Karpas-422 (cell line): Measurements from ENCODE around the gene ULK4. TPM values are rescaled to one million over a fixed set of nuclear protein-coding genes. Genes with fewer than 3 reads are reported as not detected.

ENCODE experiments used
- DNase-seq: peaks from one replicate; pipeline ENCODE4 v3.0.0-alpha.2; 2015
- H2AFZ ChIP-seq: fragments of 200-600 bp; sonication (generic); 2 replicates; pipeline ENCODE4 v1.6.1; 2014; ENCODE audit warnings: antibody characterized with exemption, low read length, mixed read lengths
- H3K27ac ChIP-seq: fragments of 200-600 bp; sonication (generic); 2 replicates; pipeline ENCODE4 v1.5.1; 2014; ENCODE audit warnings: mild to moderate bottlenecking, low read length, moderate library complexity
- H3K27me3 ChIP-seq: fragments of 200-600 bp; sonication (generic); 2 replicates; pipeline ENCODE4 v1.6.1; 2014; ENCODE audit warnings: low read length, mixed read lengths
- H3K36me3 ChIP-seq: fragments of 200-600 bp; sonication (generic); 2 replicates; pipeline ENCODE4 v1.6.1; 2014; ENCODE audit warnings: low read length, mixed read lengths; ENCODE audit not compliant: insufficient read depth
- H3K4me1 ChIP-seq: fragments of 200-600 bp; sonication (generic); 2 replicates; pipeline ENCODE4 v1.6.1; 2014; ENCODE audit warnings: mild to moderate bottlenecking, low read length, mixed read lengths
- H3K4me2 ChIP-seq: fragments of 200-600 bp; sonication (generic); 2 replicates; pipeline ENCODE4 v1.6.1; 2014; ENCODE audit warnings: low read length, low read depth, mild to moderate bottlenecking; ENCODE audit not compliant: poor library complexity, severe bottlenecking
- H3K4me3 ChIP-seq: fragments of 200-600 bp; sonication (generic); 2 replicates; pipeline ENCODE4 v1.5.1; 2014; ENCODE audit warnings: mild to moderate bottlenecking, antibody characterized with exemption, low read length, mixed read lengths
- H3K79me2 ChIP-seq: fragments of 200-600 bp; sonication (generic); 2 replicates; pipeline ENCODE4 v1.6.1; 2014; ENCODE audit warnings: mild to moderate bottlenecking, low read length, mixed read lengths
- H3K9ac ChIP-seq: fragments of 200-600 bp; sonication (generic); 2 replicates; pipeline ENCODE4 v1.6.0; 2014; ENCODE audit warnings: low read length
- H3K9me2 ChIP-seq: fragments of 200-600 bp; sonication (generic), shearing (Covaris generic); replicated peaks from 2 replicates; pipeline ENCODE4 v1.6.0; 2014; ENCODE audit warnings: mild to moderate bottlenecking, low read length, moderate library complexity; ENCODE audit not compliant: insufficient read depth
- H3K9me3 ChIP-seq: fragments of 300-700, 200-600 bp; sonication (generic); 2 replicates; pipeline ENCODE4 v1.6.1; 2014; ENCODE audit warnings: low read length, mixed read lengths
- H4K20me1 ChIP-seq: fragments of 200-600 bp; sonication (generic); 2 replicates; pipeline ENCODE4 v1.6.1; 2014; ENCODE audit warnings: mild to moderate bottlenecking, antibody characterized with exemption, low read length, low read depth; ENCODE audit not compliant: insufficient read depth
- total RNA-seq: library from RNA; depleted of rRNA; stranded (reverse); fragments of >200 nt; shearing (Covaris generic); gene quantifications from 2 replicates; pipeline ENCODE4 v1.2.3, GENCODE V29; 2014; ENCODE audit warnings: low replicate concordance

The ULK4 gene
- total RNA-seq, 1 experiment from 2014 or later = 8.8 TPM

DNA sequence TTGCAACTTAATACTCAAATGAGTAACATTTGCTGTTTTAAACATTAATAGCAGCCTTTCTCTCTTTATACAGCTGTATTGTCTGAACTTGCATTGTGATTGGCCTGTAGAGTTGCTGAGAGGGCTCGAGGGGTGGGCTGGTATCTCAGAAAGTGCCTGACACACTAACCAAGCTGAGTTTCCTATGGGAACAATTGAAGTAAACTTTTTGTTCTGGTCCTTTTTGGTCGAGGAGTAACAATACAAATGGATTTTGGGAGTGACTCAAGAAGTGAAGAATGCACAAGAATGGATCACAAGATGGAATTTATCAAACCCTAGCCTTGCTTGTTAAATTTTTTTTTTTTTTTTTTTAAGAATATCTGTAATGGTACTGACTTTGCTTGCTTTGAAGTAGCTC lies 722.3 kb downstream of the ULK4 start:
- Histone ChIP-seq H3K27ac (no peak overlapping the region), H3K9ac (no peak overlapping the region), H3K4me3 (no peak overlapping the region), H3K36me3 (peaks cover 64% of the 10 kb centered on the region), H3K27me3 (no peaks in the 10 kb centered on the region), H3K4me1 (no peaks in the 10 kb centered on the region), H3K9me3 (no peaks in the 10 kb centered on the region), H2AFZ (no peak overlapping the region), H3K79me2 (no peaks in the 10 kb centered on the region), H4K20me1 (no peaks in the 10 kb centered on the region), H3K4me2 (no peak overlapping the region), H3K9me2 (no peaks in the 10 kb centered on the region)
- no peak for DNase-seq

DNA sequence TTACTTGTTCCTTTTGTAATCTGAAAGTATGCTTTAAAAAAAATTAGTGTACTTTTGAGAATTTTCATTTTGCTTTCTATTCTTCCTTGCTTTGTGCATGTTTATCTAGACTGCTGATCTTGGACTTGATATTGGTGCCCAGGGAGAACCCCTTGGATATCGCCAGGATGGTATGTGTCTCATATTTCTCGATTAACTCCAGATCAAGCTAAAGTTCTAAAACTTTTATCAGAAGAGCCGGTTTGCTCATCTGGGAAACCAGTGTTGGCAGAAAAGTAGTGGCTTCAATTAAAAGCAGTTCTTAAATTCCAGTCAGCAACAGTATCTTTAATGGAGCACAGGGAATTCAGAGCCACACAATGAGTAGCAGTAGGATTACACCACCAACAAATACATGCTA lies 724.0 kb downstream of the ULK4 start:
- Histone ChIP-seq H3K27me3 (no peaks in the 10 kb centered on the region), H3K36me3 (peaks cover 79% of the 10 kb centered on the region), H4K20me1 (peaks cover 3% of the 10 kb centered on the region; the same call in 1 of the 2 replicates), H3K9me3 (no peaks in the 10 kb centered on the region), H3K9ac (no peak overlapping the region), H2AFZ (no peak overlapping the region), H3K4me1 (no peaks in the 10 kb centered on the region), H3K79me2 (no peaks in the 10 kb centered on the region), H3K4me2 (no peak overlapping the region), H3K27ac (no peak overlapping the region), H3K4me3 (no peak overlapping the region), H3K9me2 (no peaks in the 10 kb centered on the region)
- DNase-seq = no peak

- Histone ChIP-seq H3K27me3 (no peaks in the 10 kb centered on the region), H3K4me2 (no peak overlapping the region), H3K36me3 (peaks cover 92% of the 10 kb centered on the region), H4K20me1 (peaks cover 3% of the 10 kb centered on the region; the same call in 1 of the 2 replicates), H3K27ac (no peak overlapping the region), H3K4me3 (no peak overlapping the region), H3K9me3 (no peaks in the 10 kb centered on the region), H2AFZ (no peak overlapping the region), H3K79me2 (0 out of 2 replicates have a peak, but pooled peaks cover 3% of the 10 kb centered on the region), H3K9me2 (no peaks in the 10 kb centered on the region), H3K9ac (no peak overlapping the region), H3K4me1 (no peaks in the 10 kb centered on the region)
- DNase-seq = no peak
Observed at GRCh38 chr3:41236228-41236627, 725.7 kb downstream of the ULK4 start.

DNA sequence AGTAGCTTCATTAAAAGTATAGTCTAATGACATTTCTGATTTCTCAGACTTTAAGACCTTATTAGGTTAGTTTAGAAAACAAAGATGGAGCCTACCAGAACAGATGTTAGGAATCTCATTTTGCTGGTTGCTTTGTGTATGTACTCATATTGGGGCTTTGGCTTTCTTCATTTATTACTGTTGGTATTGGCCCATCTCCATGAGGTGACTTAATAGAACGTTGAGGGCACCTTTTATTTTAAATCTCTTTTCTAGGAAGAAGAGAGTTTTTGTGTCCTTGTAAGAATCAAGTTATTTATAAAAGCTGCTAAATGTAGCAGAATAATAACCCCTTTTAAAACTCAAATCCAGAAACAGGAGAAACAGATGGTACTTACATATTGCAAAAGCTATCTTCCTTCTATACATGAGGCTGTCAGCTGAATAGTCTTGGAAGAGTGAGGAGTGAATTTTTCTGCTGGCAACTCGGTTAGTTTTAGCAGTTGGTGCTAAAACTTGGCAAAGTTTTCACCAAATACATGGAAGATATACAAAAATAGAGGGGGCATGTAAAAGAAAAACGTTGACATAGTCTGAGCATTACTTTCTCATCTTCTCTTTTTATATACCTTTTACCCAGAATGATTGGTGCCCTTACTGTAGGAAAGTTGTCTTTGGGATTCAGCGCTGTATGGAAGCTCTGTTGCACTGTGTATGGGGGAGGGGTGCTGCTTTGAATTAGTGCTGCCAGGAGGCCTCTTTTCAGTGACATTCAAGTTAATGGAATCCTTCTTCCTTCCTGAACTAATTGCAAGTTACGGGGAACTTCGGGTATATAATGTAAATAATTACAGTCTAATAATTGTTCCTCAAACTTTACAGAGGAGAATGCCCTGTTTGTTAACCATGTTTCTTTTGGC lies 726.8 kb downstream of the ULK4 start:
- no peaks in the 10 kb centered on the region for H3K9me3 ChIP-seq
- H3K79me2 ChIP-seq = peaks cover 10% of the 10 kb centered on the region
- no peak overlapping the region for H3K4me3 ChIP-seq
- H3K9me2 ChIP-seq = no peaks in the 10 kb centered on the region
- H2AFZ ChIP-seq = no peak overlapping the region
- H3K9ac ChIP-seq = no peak overlapping the region
- no peak overlapping the region for H3K27ac ChIP-seq
- H4K20me1 ChIP-seq = peaks cover 8% of the 10 kb centered on the region
- H3K36me3 ChIP-seq = peaks cover 90% of the 10 kb centered on the region
- no peaks in the 10 kb centered on the region for H3K27me3 ChIP-seq
- no peak overlapping the region for H3K4me2 ChIP-seq
- DNase-seq = no peak
- no peaks in the 10 kb centered on the region for H3K4me1 ChIP-seq

- peaks cover 37% of the 10 kb centered on the region; the same call in 1 of the 2 replicates for H4K20me1 ChIP-seq
- no peak overlapping the region for H2AFZ ChIP-seq
- peaks cover 59% of the 10 kb centered on the region for H3K36me3 ChIP-seq
- no peak for DNase-seq
- H3K79me2 ChIP-seq = peaks cover 99% of the 10 kb centered on the region
- H3K27ac ChIP-seq = no peak overlapping the region
- no peak overlapping the region for H3K4me2 ChIP-seq
- H3K9me2 ChIP-seq = no peaks in the 10 kb centered on the region
- H3K9ac ChIP-seq = no peak overlapping the region
- peaks cover 27% of the 10 kb centered on the region for H3K4me1 ChIP-seq
- H3K9me3 ChIP-seq = no peaks in the 10 kb centered on the region
- no peaks in the 10 kb centered on the region for H3K27me3 ChIP-seq
- no peak overlapping the region for H3K4me3 ChIP-seq
Observed at GRCh38 chr3:41224120-41224806, 737.6 kb downstream of the ULK4 start.

DNA sequence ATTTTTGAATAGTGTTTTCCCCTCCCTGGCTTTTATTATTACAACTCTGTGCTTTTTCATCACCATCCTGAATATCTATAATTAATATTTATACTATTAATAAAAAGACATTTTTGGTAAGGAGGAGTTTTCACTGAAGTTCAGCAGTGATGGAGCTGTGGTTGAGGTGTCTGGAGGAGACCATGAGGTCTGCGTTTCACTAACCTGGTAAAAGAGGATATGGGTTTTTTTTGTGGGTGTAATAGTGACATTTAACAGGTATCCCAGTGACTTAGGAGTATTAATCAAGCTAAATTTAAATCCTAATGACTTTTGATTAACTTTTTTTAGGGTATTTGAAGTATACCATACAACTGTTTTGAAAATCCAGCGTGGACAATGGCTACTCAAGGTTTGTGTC lies 738.2 kb downstream of the ULK4 start:
- Histone ChIP-seq H3K9me2 (no peaks in the 10 kb centered on the region), H3K36me3 (peaks cover 54% of the 10 kb centered on the region), H3K4me1 (peaks cover 27% of the 10 kb centered on the region), H3K27me3 (no peaks in the 10 kb centered on the region), H2AFZ (no peak overlapping the region), H3K27ac (no peak overlapping the region), H3K9me3 (no peaks in the 10 kb centered on the region), H3K9ac (no peak overlapping the region), H4K20me1 (peaks cover 35% of the 10 kb centered on the region; the same call in 1 of the 2 replicates), H3K79me2 (peaks cover 99% of the 10 kb centered on the region), H3K4me2 (no peak overlapping the region), H3K4me3 (no peak overlapping the region)
- DNase-seq = no peak

GRCh38 chr3:41223078-41223477 lies 738.8 kb downstream of the ULK4 start:
- Histone ChIP-seq H2AFZ (no peak overlapping the region), H3K9me3 (no peaks in the 10 kb centered on the region), H3K36me3 (peaks cover 52% of the 10 kb centered on the region), H3K4me2 (no peak overlapping the region), H3K4me1 (peaks cover 26% of the 10 kb centered on the region), H4K20me1 (peaks cover 31% of the 10 kb centered on the region; the same call in 1 of the 2 replicates), H3K27me3 (no peaks in the 10 kb centered on the region), H3K9me2 (no peaks in the 10 kb centered on the region), H3K4me3 (no peak overlapping the region), H3K9ac (no peak overlapping the region), H3K79me2 (peaks cover 100% of the 10 kb centered on the region), H3K27ac (no peak overlapping the region)
- no peak for DNase-seq

DNA sequence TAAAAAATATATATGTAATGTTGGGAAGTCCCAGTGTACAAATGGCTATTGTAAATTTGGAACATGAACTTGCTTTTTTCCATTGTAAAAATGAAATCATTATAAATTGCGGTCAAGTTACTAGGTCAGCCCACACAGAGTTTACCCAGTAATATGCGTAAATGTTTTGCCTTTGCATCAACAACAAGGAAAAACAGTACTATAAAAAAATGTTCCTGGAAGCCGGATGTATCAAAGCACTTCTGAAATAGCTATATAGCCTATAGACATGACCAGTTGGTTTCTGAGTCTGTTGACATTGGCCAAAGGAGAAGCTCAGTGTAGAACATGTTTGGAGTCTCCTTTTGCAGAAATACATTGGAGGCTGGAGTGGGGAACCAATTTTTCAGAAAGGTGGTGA lies 739.4 kb downstream of the ULK4 start:
- DNase-seq = no peak
- H3K27me3 ChIP-seq = no peaks in the 10 kb centered on the region
- H3K27ac ChIP-seq = no peak overlapping the region
- H3K4me3 ChIP-seq = no peak overlapping the region
- H3K36me3 ChIP-seq = peaks cover 46% of the 10 kb centered on the region
- H3K9me3 ChIP-seq = no peaks in the 10 kb centered on the region
- no peak overlapping the region for H3K9ac ChIP-seq
- H3K9me2 ChIP-seq = no peaks in the 10 kb centered on the region
- peaks cover 100% of the 10 kb centered on the region for H3K79me2 ChIP-seq
- H3K4me1 ChIP-seq = peaks cover 24% of the 10 kb centered on the region
- no peak overlapping the region for H2AFZ ChIP-seq
- peaks cover 34% of the 10 kb centered on the region; the same call in 1 of the 2 replicates for H4K20me1 ChIP-seq
- no peak overlapping the region for H3K4me2 ChIP-seq
